K562 (cell line): Measurements from ENCODE around the gene COL6A1. TPM values are rescaled to one million over a fixed set of nuclear protein-coding genes. Genes with fewer than 3 reads are reported as not detected.

Source experiments
- ATAC-seq: fragments of 200-7000 bp; cut with Tn5 transposase; 3 replicates; pipeline ENCODE4 v1.9.1; 2020; ENCODE audit warnings: moderate library complexity
- BruUV-seq: library from RNA; stranded (reverse); fragments of 400-500 nt; replicated peaks from 2 replicates; lab custom pipeline; 2021; lab: Mats Ljungman, UMichigan
- CTCF ChIA-PET: fragments of 300-600 bp; formaldehyde crosslinking; extraction: SDS; loops from one replicate; lab custom pipeline; 2021; ENCODE audit warnings: low intra/inter-chr PET ratio; lab: Yijun Ruan, JAX
- POLR2A ChIA-PET: fragments of 300-600, 350-650 bp; sonication (Branson Sonifier 250); formaldehyde crosslinking; extraction: SDS; loops from one replicate; lab custom pipeline; 2021; ENCODE audit warnings: antibody characterized with exemption, inconsistent platforms; lab: Yijun Ruan, JAX
- DNase-seq, 4 experiments: peaks; one replicate each; pipeline versions ENCODE4 v3.0.0 to v3.0.0-alpha.2; 2011 to 2018; ENCODE audit warnings: low spot score in 3 of 4, mixed read lengths in 3 of 4; ENCODE audit errors: extremely low read depth in 1 of 4
- FAIRE-seq: peaks from 2 replicates; lab custom pipeline; 2011; peaks lifted over from hg19 to GRCh38; lab: Jason Lieb, UNC
- H2AFZ ChIP-seq: 2 replicates; pipeline ENCODE4 v1.6.0; 2011; ENCODE audit warnings: low read depth, low read length, control low read depth, inconsistent platforms
- H3K27ac ChIP-seq: fragments of 200-600 bp; 3 replicates; pipeline ENCODE4 v1.8.0; 2011; ENCODE audit warnings: low read depth, mild to moderate bottlenecking, control low read depth, inconsistent platforms, low read length, moderate library complexity, mixed read lengths; ENCODE audit errors: extremely low read depth
- H3K27me3 ChIP-seq, 2 experiments: fragments of 300-600 bp in 1 of 2; 2 replicates in 1 of 2; 3 replicates in 1 of 2; pipeline versions ENCODE4 v1.6.0 to v1.8.0; 2011; ENCODE audit warnings: inconsistent platforms in 2 of 2, low read length in 2 of 2, mild to moderate bottlenecking in 1 of 2, mixed read lengths in 1 of 2, moderate library complexity in 1 of 2; ENCODE audit not compliant: control insufficient read depth in 2 of 2, insufficient read depth in 2 of 2
- H3K36me3 ChIP-seq: fragments of 300-600 bp; 3 replicates; pipeline ENCODE4 v1.8.0; 2011; ENCODE audit warnings: mild to moderate bottlenecking, low read length, inconsistent platforms; ENCODE audit not compliant: control insufficient read depth, insufficient read depth
- H3K4me1 ChIP-seq, 2 experiments: fragments of 200-600 bp in 1 of 2; replicated peaks in 1 of 2; 2 replicates in 1 of 2; 3 replicates in 1 of 2; pipeline versions ENCODE4 v1.5.1 to v1.8.0; 2011; ENCODE audit warnings: inconsistent platforms in 2 of 2, low read length in 2 of 2, mild to moderate bottlenecking in 1 of 2, mixed read lengths in 1 of 2, moderate library complexity in 1 of 2; ENCODE audit not compliant: control insufficient read depth in 2 of 2, insufficient read depth in 2 of 2
- H3K4me2 ChIP-seq: 2 replicates; pipeline ENCODE4 v1.6.1; 2011; ENCODE audit warnings: low read length, control low read depth, inconsistent platforms, mixed read lengths; ENCODE audit not compliant: insufficient read depth
- H3K4me3 ChIP-seq: fragments of 200-600 bp; sonication (generic), shearing (Covaris generic); 2 replicates; pipeline ENCODE4 v1.5.1; 2016; ENCODE audit warnings: control low read depth, inconsistent platforms
- H3K79me2 ChIP-seq: fragments of 200-600 bp; 3 replicates; pipeline ENCODE4 v1.8.0; 2011; ENCODE audit warnings: low read length, inconsistent platforms; ENCODE audit not compliant: control insufficient read depth, insufficient read depth
- H3K9ac ChIP-seq, 2 experiments: 2 replicates each; pipeline versions ENCODE4 v1.6.0 to v1.6.1; 2011; ENCODE audit warnings: low read depth in 2 of 2, low read length in 2 of 2, control low read depth in 1 of 2, inconsistent platforms in 1 of 2, mild to moderate bottlenecking in 1 of 2, mixed read lengths in 1 of 2; ENCODE audit not compliant: insufficient read depth in 1 of 2
- H3K9me1 ChIP-seq: one replicate; pipeline ENCODE4 v1.6.0; 2011; ENCODE audit warnings: inconsistent platforms, mild to moderate bottlenecking, low read length, moderate library complexity; ENCODE audit not compliant: control insufficient read depth, insufficient read depth
- H3K9me3 ChIP-seq: replicated peaks from 2 replicates; pipeline ENCODE4 v1.5.1; 2011; ENCODE audit warnings: low read depth, low read length, inconsistent platforms; ENCODE audit not compliant: control insufficient read depth, insufficient read depth
- H4K20me1 ChIP-seq: replicated peaks from 2 replicates; pipeline ENCODE4 v1.6.1; 2011; ENCODE audit warnings: low read length, inconsistent platforms, mixed read lengths; ENCODE audit not compliant: control insufficient read depth, insufficient read depth
- PCBP2 ChIP-seq: fragments of 200-400 bp; formaldehyde crosslinking; IDR thresholded peaks from 2 replicates; pipeline ENCODE4 v1.6.1; 2018; ENCODE audit warnings: low read length, low read depth, mild to moderate bottlenecking, moderate library complexity; ENCODE audit not compliant: poor library complexity, severe bottlenecking
- SAP30 ChIP-seq: fragments of 200-600 bp; sonication (generic); IDR thresholded peaks from 2 replicates; pipeline ENCODE4 v1.6.1; 2012; ENCODE audit warnings: borderline replicate concordance, low read depth, mild to moderate bottlenecking, moderate library complexity, low read length, control low read depth, inconsistent platforms; ENCODE audit not compliant: insufficient read depth, poor library complexity, severe bottlenecking
- WGBS: fragments of 100-300 bp; shearing (Covaris generic); methylation state at CpG from one replicate; pipeline ENCODE4 v1.1.6; 2016; ENCODE audit warnings: low coverage, mixed read lengths; ENCODE audit not compliant: insufficient coverage; ENCODE audit errors: missing lambda C conversion rate; 5-methylcytosine and 5-hydroxymethylcytosine counted together
- in situ Hi-C: fragments of 300-500 bp; cut with MboI; formaldehyde crosslinking; loops from 4 replicates; pipeline ENCODE4 v1.15.0; 2018; ENCODE audit warnings: inconsistent platforms, mixed read lengths
- intact Hi-C: fragments of 100-400 bp; cut with micrococcal nuclease; formaldehyde crosslinking; loops from 2 replicates; pipeline ENCODE4 v1.14.2; 2022
- polyA plus RNA-seq, 8 experiments: library from polyadenylated mRNA; depleted of rRNA in 4 of 8; stranded (reverse) in 5 of 8; unstranded in 3 of 8; fragments of >200 nt; fragmentation: Nextera tagmentation in 2 of 8; fragmentation: Illumina TruSeq in 1 of 8; extraction: Ambion mirVana in 2 of 8; extraction: Trizol in 1 of 8; gene quantifications; 2 replicates each; pipeline versions ENCODE4 v1.2.1 to v1.2.3, GENCODE V29; 2011 to 2014; ENCODE audit warnings: inconsistent platforms in 1 of 8, missing spikeins in 1 of 8
- total RNA-seq, 7 experiments: library from RNA; depleted of rRNA in 6 of 7; stranded (reverse); fragments of >200 nt in 6 of 7; fragmentation: Illumina TruSeq in 2 of 7; extraction: Trizol in 2 of 7; gene quantifications; 2 replicates each; pipeline versions ENCODE4 v1.2.1 to v1.2.3, GENCODE V29; 2011 to 2021; ENCODE audit warnings: low replicate concordance in 1 of 7
- TF ChIP-seq, protein P1 (sequence below): fragments of 450-650 bp; IDR thresholded peaks from 2 replicates; pipeline ENCODE4 v1.6.1; 2016; ENCODE audit warnings: mild to moderate bottlenecking, moderate library complexity
- TF ChIP-seq, protein P2 (sequence below): sonication (generic); formaldehyde crosslinking; IDR thresholded peaks from 2 replicates; pipeline ENCODE4 v1.8.1; 2023; ENCODE audit warnings: mild to moderate bottlenecking, missing genetic modification reagents
- TF ChIP-seq, protein P3 (sequence below): sonication (generic); formaldehyde crosslinking; IDR thresholded peaks from 2 replicates; pipeline ENCODE4 v1.9.0; 2022; ENCODE audit warnings: mild to moderate bottlenecking, missing genetic modification reagents
- TF ChIP-seq, protein P4 (sequence below): fragments of 450-650 bp; IDR thresholded peaks from 2 replicates; pipeline ENCODE4 v1.6.1; 2016; ENCODE audit warnings: low read depth, mild to moderate bottlenecking, moderate library complexity

COL6A1 gene
- total and polyA plus RNA-seq, 9 of the 15 experiments (the other 6 are each of a cell fraction or from before 2014, with no cell fraction given): 0.07 to 1.3 (median 0.14) TPM; not detected in 3

DNA sequence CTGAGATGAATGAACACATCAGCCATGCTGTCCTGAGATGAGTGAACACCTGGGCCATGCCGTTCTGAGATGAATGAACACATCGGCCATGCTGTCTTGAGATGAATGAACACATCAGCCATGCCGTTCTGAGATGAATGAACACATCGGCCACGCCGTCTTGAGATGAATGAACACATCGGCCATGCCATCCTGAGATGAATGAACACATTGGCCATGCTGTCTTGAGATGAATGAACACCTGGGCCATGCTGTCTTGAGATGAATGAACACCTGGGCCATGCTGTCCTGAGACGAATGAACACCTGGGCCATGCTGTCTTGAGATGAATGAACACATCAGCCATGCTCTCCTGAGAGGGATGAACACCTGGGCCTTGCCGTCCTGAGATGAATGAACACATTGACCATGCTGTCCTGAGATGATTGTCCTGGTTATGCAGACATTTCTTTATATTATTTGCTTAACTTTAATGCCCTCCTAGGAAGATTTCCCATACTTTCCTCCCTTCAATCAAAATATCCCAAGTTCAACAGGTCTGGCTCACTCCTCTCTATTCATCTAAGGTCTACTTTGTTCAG is 48.6 kb upstream of the COL6A1 start:
- H3K27ac ChIP-seq: no peak overlapping the region
- H3K27me3 ChIP-seq: peaks cover 21 to 64% of the 10 kb centered on the region in 2 experiments
- DNase-seq (no peak), FAIRE-seq (peak; percentile 86), ATAC-seq (no peak)
- BruUV-seq: no TSS peak
- in situ Hi-C loops (no loop called here), intact Hi-C loops (no loop called here)
- 1% methylated on average over 9 of the region's 9 CpGs for WGBS
- no peak overlapping the region for H3K4me3 ChIP-seq
- H4K20me1 ChIP-seq: peaks cover 21% of the 10 kb centered on the region
- ChIA-PET POLR2A (interaction anchor here (1.5 kb wide), 1 partner anchor 21 kb away, joined by 3 read pairs; no protein-coding TSS in a partner anchor), CTCF (no interaction called here)
- peaks cover 0 to under 1% of the 10 kb centered on the region in 2 experiments; a peak in 1 of 5 replicates for H3K4me1 ChIP-seq
- H3K79me2 ChIP-seq: no peaks in the 10 kb centered on the region
- no peak overlapping the region for H3K9ac ChIP-seq
- H3K9me3 ChIP-seq: no peaks in the 10 kb centered on the region
- H3K4me2 ChIP-seq: no peak overlapping the region
- no peaks in the 10 kb centered on the region for H3K36me3 ChIP-seq
- H2AFZ ChIP-seq: no peak overlapping the region
- H3K9me1 ChIP-seq: no peaks in the 10 kb centered on the region
- TF ChIP-seq, protein P1, sequence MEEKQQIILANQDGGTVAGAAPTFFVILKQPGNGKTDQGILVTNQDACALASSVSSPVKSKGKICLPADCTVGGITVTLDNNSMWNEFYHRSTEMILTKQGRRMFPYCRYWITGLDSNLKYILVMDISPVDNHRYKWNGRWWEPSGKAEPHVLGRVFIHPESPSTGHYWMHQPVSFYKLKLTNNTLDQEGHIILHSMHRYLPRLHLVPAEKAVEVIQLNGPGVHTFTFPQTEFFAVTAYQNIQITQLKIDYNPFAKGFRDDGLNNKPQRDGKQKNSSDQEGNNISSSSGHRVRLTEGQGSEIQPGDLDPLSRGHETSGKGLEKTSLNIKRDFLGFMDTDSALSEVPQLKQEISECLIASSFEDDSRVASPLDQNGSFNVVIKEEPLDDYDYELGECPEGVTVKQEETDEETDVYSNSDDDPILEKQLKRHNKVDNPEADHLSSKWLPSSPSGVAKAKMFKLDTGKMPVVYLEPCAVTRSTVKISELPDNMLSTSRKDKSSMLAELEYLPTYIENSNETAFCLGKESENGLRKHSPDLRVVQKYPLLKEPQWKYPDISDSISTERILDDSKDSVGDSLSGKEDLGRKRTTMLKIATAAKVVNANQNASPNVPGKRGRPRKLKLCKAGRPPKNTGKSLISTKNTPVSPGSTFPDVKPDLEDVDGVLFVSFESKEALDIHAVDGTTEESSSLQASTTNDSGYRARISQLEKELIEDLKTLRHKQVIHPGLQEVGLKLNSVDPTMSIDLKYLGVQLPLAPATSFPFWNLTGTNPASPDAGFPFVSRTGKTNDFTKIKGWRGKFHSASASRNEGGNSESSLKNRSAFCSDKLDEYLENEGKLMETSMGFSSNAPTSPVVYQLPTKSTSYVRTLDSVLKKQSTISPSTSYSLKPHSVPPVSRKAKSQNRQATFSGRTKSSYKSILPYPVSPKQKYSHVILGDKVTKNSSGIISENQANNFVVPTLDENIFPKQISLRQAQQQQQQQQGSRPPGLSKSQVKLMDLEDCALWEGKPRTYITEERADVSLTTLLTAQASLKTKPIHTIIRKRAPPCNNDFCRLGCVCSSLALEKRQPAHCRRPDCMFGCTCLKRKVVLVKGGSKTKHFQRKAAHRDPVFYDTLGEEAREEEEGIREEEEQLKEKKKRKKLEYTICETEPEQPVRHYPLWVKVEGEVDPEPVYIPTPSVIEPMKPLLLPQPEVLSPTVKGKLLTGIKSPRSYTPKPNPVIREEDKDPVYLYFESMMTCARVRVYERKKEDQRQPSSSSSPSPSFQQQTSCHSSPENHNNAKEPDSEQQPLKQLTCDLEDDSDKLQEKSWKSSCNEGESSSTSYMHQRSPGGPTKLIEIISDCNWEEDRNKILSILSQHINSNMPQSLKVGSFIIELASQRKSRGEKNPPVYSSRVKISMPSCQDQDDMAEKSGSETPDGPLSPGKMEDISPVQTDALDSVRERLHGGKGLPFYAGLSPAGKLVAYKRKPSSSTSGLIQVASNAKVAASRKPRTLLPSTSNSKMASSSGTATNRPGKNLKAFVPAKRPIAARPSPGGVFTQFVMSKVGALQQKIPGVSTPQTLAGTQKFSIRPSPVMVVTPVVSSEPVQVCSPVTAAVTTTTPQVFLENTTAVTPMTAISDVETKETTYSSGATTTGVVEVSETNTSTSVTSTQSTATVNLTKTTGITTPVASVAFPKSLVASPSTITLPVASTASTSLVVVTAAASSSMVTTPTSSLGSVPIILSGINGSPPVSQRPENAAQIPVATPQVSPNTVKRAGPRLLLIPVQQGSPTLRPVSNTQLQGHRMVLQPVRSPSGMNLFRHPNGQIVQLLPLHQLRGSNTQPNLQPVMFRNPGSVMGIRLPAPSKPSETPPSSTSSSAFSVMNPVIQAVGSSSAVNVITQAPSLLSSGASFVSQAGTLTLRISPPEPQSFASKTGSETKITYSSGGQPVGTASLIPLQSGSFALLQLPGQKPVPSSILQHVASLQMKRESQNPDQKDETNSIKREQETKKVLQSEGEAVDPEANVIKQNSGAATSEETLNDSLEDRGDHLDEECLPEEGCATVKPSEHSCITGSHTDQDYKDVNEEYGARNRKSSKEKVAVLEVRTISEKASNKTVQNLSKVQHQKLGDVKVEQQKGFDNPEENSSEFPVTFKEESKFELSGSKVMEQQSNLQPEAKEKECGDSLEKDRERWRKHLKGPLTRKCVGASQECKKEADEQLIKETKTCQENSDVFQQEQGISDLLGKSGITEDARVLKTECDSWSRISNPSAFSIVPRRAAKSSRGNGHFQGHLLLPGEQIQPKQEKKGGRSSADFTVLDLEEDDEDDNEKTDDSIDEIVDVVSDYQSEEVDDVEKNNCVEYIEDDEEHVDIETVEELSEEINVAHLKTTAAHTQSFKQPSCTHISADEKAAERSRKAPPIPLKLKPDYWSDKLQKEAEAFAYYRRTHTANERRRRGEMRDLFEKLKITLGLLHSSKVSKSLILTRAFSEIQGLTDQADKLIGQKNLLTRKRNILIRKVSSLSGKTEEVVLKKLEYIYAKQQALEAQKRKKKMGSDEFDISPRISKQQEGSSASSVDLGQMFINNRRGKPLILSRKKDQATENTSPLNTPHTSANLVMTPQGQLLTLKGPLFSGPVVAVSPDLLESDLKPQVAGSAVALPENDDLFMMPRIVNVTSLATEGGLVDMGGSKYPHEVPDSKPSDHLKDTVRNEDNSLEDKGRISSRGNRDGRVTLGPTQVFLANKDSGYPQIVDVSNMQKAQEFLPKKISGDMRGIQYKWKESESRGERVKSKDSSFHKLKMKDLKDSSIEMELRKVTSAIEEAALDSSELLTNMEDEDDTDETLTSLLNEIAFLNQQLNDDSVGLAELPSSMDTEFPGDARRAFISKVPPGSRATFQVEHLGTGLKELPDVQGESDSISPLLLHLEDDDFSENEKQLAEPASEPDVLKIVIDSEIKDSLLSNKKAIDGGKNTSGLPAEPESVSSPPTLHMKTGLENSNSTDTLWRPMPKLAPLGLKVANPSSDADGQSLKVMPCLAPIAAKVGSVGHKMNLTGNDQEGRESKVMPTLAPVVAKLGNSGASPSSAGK: no peak
- TF ChIP-seq, protein P2, sequence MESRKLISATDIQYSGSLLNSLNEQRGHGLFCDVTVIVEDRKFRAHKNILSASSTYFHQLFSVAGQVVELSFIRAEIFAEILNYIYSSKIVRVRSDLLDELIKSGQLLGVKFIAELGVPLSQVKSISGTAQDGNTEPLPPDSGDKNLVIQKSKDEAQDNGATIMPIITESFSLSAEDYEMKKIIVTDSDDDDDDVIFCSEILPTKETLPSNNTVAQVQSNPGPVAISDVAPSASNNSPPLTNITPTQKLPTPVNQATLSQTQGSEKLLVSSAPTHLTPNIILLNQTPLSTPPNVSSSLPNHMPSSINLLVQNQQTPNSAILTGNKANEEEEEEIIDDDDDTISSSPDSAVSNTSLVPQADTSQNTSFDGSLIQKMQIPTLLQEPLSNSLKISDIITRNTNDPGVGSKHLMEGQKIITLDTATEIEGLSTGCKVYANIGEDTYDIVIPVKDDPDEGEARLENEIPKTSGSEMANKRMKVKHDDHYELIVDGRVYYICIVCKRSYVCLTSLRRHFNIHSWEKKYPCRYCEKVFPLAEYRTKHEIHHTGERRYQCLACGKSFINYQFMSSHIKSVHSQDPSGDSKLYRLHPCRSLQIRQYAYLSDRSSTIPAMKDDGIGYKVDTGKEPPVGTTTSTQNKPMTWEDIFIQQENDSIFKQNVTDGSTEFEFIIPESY (CRISPR knock-in tag): no peak
- TF ChIP-seq PCBP2: no peak
- TF ChIP-seq, protein P3, sequence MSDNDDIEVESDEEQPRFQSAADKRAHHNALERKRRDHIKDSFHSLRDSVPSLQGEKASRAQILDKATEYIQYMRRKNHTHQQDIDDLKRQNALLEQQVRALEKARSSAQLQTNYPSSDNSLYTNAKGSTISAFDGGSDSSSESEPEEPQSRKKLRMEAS (CRISPR knock-in tag): no peak
- TF ChIP-seq SAP30: no peak
- TF ChIP-seq, protein P4, sequence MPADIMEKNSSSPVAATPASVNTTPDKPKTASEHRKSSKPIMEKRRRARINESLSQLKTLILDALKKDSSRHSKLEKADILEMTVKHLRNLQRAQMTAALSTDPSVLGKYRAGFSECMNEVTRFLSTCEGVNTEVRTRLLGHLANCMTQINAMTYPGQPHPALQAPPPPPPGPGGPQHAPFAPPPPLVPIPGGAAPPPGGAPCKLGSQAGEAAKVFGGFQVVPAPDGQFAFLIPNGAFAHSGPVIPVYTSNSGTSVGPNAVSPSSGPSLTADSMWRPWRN: no peak
